GM18511 (cell line): ENCODE results near the gene CYP1A2.

Experiments
- ATAC-seq: cut with Tn5 transposase; IDR thresholded peaks from one replicate; pipeline ENCODE4 v1.9.1; 2021; ENCODE audit warnings: mild to moderate bottlenecking, moderate library complexity; ENCODE audit not compliant: unreplicated experiment

Gene CYP1A2

GRCh38 chr15:74802290-74802689 is 53.6 kb downstream of the CYP1A2 start:
- ATAC-seq, result no peak

- ATAC-seq, result no peak
These were observed 54.3 kb downstream of the CYP1A2 start for GRCh38 chr15:74802862-74803447.

GRCh38 chr15:74804935-74805334 is 56.3 kb downstream of the CYP1A2 start:
- no peak for ATAC-seq
